ENCODE data around the gene LDLRAD3. TPM values are rescaled to one million over a fixed set of nuclear protein-coding genes. Genes with fewer than 3 reads are reported as not detected.
A peak's percentile ranks its signal among the peaks of the same experiment; 100 is the strongest.

Gene LDLRAD3
- total RNA-seq, 2 donors from 2014 or later, result 19.2 to 30.6 TPM

- Histone ChIP-seq H3K4me3 (ENCODE audit: low read length) (no peak overlapping the region), H3K4me1 (ENCODE audit: control insufficient read depth, insufficient read depth, low read length) (no peaks in the 10 kb centered on the region), H3K9ac (ENCODE audit: extremely low read depth, low read length, poor library complexity, severe bottlenecking) (no peak overlapping the region), H3K27ac (ENCODE audit: low read depth, low read length) (no peak overlapping the region), H3K36me3 (ENCODE audit: control insufficient read depth, insufficient read depth, low read length) (no peaks in the 10 kb centered on the region), H3K9me3 (ENCODE audit: control insufficient read depth, low read length) (no peaks in the 10 kb centered on the region), H3K27me3 (ENCODE audit: control insufficient read depth, insufficient read depth, low read length, poor library complexity, severe bottlenecking) (no peaks in the 10 kb centered on the region)
- Mint-ChIP-seq H3K4me1 (no peaks in the 10 kb centered on the region), H3K4me3 (no peak overlapping the region), H3K27ac (no peak overlapping the region), H3K27me3 (ENCODE audit: insufficient read depth) (no peaks in the 10 kb centered on the region), H3K9me3 (no peaks in the 10 kb centered on the region), H3K36me3 (ENCODE audit: low read depth) (peaks cover 5% of the 10 kb centered on the region)
- TF ChIP-seq CTCF (conservative IDR thresholded peaks at IDR 0.05), result peak; percentile 29
- WGBS, 2 experiments (ENCODE audit: insufficient coverage in 1 of 2, insufficient read length in 1 of 2), result 84 to 90% methylated on average over 6 to 8 of the region's 8 CpGs
- DNase-seq, result peak; percentile 55
These were observed 268.0 kb downstream of the LDLRAD3 start for GRCh38 chr11:36211761-36212430.

GRCh38 chr11:36212564-36213392 lies 268.9 kb downstream of the LDLRAD3 start:
- H3K9ac ChIP-seq (ENCODE audit: extremely low read depth, low read length, poor library complexity, severe bottlenecking), result no peak overlapping the region
- Mint-ChIP-seq H3K36me3 (ENCODE audit: low read depth) (peaks cover 4% of the 10 kb centered on the region), H3K4me3 (no peak overlapping the region), H3K27me3 (ENCODE audit: insufficient read depth) (no peaks in the 10 kb centered on the region), H3K4me1 (no peaks in the 10 kb centered on the region), H3K27ac (no peak overlapping the region), H3K9me3 (no peaks in the 10 kb centered on the region)
- H3K9me3 ChIP-seq (ENCODE audit: control insufficient read depth, low read length), result no peaks in the 10 kb centered on the region
- 79 to 87% methylated on average over 5 to 7 of the region's 7 CpGs for WGBS, 2 experiments (ENCODE audit: insufficient coverage in 1 of 2, insufficient read length in 1 of 2)
- no peak for TF ChIP-seq CTCF (conservative IDR thresholded peaks at IDR 0.05)
- DNase-seq, result no peak
- no peaks in the 10 kb centered on the region for H3K27me3 ChIP-seq (ENCODE audit: control insufficient read depth, insufficient read depth, low read length, poor library complexity, severe bottlenecking)
- H3K4me1 ChIP-seq (ENCODE audit: control insufficient read depth, insufficient read depth, low read length), result no peaks in the 10 kb centered on the region
- peak overlapping the region; percentile 60 for H3K27ac ChIP-seq (ENCODE audit: low read depth, low read length)
- no peaks in the 10 kb centered on the region for H3K36me3 ChIP-seq (ENCODE audit: control insufficient read depth, insufficient read depth, low read length)
- H3K4me3 ChIP-seq (ENCODE audit: low read length), result no peak overlapping the region

GRCh38 chr11:36213393-36213840 lies 269.6 kb downstream of the LDLRAD3 start:
- Histone ChIP-seq H3K4me3 (ENCODE audit: low read length) (no peak overlapping the region), H3K27me3 (ENCODE audit: control insufficient read depth, insufficient read depth, low read length, poor library complexity, severe bottlenecking) (no peaks in the 10 kb centered on the region), H3K27ac (ENCODE audit: low read depth, low read length) (peak overlapping the region; percentile 60), H3K9me3 (ENCODE audit: control insufficient read depth, low read length) (no peaks in the 10 kb centered on the region), H3K9ac (ENCODE audit: extremely low read depth, low read length, poor library complexity, severe bottlenecking) (no peak overlapping the region), H3K4me1 (ENCODE audit: control insufficient read depth, insufficient read depth, low read length) (no peaks in the 10 kb centered on the region), H3K36me3 (ENCODE audit: control insufficient read depth, insufficient read depth, low read length) (no peaks in the 10 kb centered on the region)
- H3K27me3 Mint-ChIP-seq (ENCODE audit: insufficient read depth), result no peaks in the 10 kb centered on the region
- WGBS, 2 experiments (ENCODE audit: insufficient coverage in 1 of 2, insufficient read length in 1 of 2), result 93 to 94% methylated on average over 6 to 7 of the region's 7 CpGs
- no peak overlapping the region for H3K27ac Mint-ChIP-seq
- DNase-seq, result no peak
- no peaks in the 10 kb centered on the region for H3K9me3 Mint-ChIP-seq
- H3K4me3 Mint-ChIP-seq, result no peak overlapping the region
- TF ChIP-seq CTCF (conservative IDR thresholded peaks at IDR 0.05), result no peak
- no peaks in the 10 kb centered on the region for H3K4me1 Mint-ChIP-seq
- H3K36me3 Mint-ChIP-seq (ENCODE audit: low read depth), result peaks cover 9% of the 10 kb centered on the region
